GM12878 (cell line): ENCODE measurements around the gene CSH1.
"Not testable (repeated sequence)": the region's sequence is repeated elsewhere in the genome, so short reads cannot be mapped to it uniquely, and the experiment has no call there.

ENCODE experiments used
- CBFB ChIP-seq: IDR thresholded peaks from 2 replicates; pipeline ENCODE4 v1.6.1; 2016; ENCODE audit warnings: antibody characterized with exemption, low read depth
- DPF2 ChIP-seq: fragments of 450-650 bp; IDR thresholded peaks from 2 replicates; pipeline ENCODE4 v1.6.1; 2017; ENCODE audit warnings: mild to moderate bottlenecking
- HDGF ChIP-seq: fragments of 450-650 bp; IDR thresholded peaks from 2 replicates; pipeline ENCODE4 v1.6.1; 2016; ENCODE audit warnings: antibody characterized with exemption
- POLR2AphosphoS5 ChIP-seq: IDR thresholded peaks from 2 replicates; pipeline ENCODE4 v1.6.1; 2011; ENCODE audit warnings: mild to moderate bottlenecking, low read length, inconsistent platforms
- STAT1 ChIP-seq: fragments of 450-650 bp; conservative IDR thresholded peaks from 2 replicates; pipeline ENCODE4 v1.6.1; 2014; ENCODE audit warnings: antibody characterized with exemption, mild to moderate bottlenecking
- TCF12 ChIP-seq: IDR thresholded peaks from 2 replicates; pipeline ENCODE4 v1.6.1; 2011; ENCODE audit warnings: low read depth, mild to moderate bottlenecking, low read length
- TF ChIP-seq, protein P1 (sequence below), 3 experiments: IDR thresholded peaks in 2 of 3; conservative IDR thresholded peaks in 1 of 3; 2 replicates each; pipeline ENCODE4 v1.5.1; 2011; ENCODE audit warnings: low read depth in 3 of 3, low read length in 3 of 3, mild to moderate bottlenecking in 3 of 3, control low read depth in 2 of 3, moderate library complexity in 2 of 3, inconsistent platforms in 1 of 3, mixed read lengths in 1 of 3; ENCODE audit not compliant: control insufficient read depth in 2 of 3, insufficient read depth in 1 of 3; ENCODE audit errors: extremely low read depth in 1 of 3

DNA sequence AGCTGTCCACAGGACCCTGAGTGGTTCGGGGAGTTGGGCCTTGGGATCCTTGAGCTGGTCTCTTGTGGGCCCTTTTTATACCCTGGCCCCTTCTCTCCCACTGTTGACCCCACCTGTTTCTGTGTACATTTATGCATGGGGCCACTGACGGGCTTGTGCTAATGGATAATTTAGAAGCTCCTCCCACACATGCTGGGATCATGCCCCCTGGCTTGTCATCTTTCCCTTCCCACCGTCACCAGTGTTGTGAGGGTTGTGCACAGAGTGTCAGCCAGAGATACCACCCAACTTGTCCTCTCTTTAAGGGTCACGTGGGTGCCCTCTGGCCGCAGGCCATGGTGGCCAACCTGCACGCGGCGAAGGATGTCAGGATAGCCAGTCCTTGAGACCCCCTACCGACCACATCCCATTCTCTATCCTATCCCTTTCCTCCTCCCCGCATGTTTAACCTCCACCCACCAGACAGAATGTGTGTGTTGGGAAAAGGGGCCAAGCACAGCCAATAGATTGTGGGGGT is 22.5 kb upstream of the CSH1 start, which contains the start of gene GH1:
- not testable (repeated sequence) for TF ChIP-seq HDGF, STAT1, CBFB, POLR2AphosphoS5, DPF2, TCF12
- TF ChIP-seq, protein P1, sequence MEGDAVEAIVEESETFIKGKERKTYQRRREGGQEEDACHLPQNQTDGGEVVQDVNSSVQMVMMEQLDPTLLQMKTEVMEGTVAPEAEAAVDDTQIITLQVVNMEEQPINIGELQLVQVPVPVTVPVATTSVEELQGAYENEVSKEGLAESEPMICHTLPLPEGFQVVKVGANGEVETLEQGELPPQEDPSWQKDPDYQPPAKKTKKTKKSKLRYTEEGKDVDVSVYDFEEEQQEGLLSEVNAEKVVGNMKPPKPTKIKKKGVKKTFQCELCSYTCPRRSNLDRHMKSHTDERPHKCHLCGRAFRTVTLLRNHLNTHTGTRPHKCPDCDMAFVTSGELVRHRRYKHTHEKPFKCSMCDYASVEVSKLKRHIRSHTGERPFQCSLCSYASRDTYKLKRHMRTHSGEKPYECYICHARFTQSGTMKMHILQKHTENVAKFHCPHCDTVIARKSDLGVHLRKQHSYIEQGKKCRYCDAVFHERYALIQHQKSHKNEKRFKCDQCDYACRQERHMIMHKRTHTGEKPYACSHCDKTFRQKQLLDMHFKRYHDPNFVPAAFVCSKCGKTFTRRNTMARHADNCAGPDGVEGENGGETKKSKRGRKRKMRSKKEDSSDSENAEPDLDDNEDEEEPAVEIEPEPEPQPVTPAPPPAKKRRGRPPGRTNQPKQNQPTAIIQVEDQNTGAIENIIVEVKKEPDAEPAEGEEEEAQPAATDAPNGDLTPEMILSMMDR (IDR thresholded peaks at IDR 0.05 in 2 of 3, conservative IDR thresholded peaks at IDR 0.05 in 1 of 3; ENCODE audit: control insufficient read depth in 2 of 3, extremely low read depth in 1 of 3, insufficient read depth in 1 of 3, low read depth in 3 of 3, low read length in 3 of 3): not testable (repeated sequence)
